HG03135 (cell line): ENCODE measurements around the gene ZNF729.
"Not testable (repeated sequence)": the region's sequence is repeated elsewhere in the genome, so short reads cannot be mapped to it uniquely, and the experiment has no call there.

Experiments used
- ATAC-seq: cut with Tn5 transposase; IDR thresholded peaks from one replicate; pipeline ENCODE4 v1.9.1; 2021; ENCODE audit warnings: mild to moderate bottlenecking, moderate library complexity; ENCODE audit not compliant: unreplicated experiment

Gene ZNF729

DNA sequence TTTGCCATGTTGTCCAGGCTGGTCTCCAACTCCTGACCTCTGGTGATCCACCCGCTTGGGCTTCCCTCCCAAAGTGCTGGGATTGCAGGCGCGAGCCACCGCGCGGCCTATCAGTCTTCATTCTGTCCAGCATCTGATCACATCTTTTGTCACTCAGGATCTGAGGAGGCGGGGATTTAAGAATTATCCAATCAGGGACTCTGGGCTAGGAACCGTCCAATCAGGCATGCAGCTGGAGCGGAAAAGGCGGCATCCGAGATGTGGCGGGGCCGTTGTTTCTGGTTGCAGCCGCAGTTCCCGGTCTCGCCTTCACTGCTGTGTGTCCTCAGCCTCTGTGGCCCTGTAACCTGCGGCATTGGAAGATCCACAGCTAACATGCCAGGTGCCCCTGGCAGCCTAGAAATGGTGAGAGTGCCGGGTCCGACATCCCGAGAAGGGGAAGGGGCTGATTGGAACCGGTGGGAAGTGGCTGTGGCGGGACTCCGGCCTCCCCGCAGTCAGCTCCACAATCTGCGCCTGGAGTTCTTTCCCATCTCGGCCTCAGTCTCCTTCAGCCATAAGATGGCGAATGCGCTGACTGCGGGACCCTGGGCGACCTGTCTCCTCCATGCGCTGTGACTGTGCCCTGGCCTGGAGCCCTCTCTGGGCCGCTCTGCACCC, at the start of gene ZNF729:
Gene ZNF729 (plus strand): TSS at position 291 of the 660 bp plus-strand sequence. CDS start 85 bp downstream, at position 376.
- no peak for ATAC-seq

DNA sequence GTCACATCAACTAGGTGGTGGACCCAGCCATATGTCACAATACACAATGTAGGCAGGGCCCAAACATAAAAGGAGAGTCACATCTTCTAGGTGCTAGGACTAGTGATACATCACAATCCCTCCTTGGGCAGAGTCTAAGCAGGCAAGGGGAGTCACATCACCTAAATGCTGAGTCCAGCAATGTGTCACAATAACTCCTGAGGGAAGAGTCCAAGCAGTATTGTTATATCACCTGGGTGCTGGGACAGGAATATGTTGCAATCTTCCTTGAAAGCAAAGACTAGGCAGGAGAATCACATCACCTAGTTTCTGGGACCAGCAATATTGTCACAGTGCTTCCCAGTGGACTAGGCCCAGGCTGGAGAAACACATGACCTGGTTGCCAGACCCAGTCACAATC, 29.4 kb upstream of the ZNF729 start:
- ATAC-seq = no peak

DNA sequence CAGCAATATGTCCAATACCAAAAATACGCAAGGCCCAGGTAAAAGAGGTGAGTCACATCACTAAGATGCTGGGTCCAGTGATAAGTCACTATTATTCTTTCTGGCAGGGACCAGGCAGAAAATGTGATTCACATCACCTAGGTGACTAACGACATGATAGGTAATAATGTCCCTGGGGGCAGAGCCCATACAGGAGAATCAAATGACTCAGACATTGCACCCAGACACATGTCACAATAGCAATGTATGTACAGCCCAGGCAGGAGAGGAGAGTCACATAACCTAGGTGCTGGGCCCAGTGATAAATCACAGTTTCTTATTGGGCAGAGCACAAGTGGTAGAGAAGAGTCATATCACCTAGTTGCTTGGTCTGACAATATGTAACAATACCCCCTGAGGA, 28.9 kb upstream of the ZNF729 start:
- ATAC-seq = no peak

DNA sequence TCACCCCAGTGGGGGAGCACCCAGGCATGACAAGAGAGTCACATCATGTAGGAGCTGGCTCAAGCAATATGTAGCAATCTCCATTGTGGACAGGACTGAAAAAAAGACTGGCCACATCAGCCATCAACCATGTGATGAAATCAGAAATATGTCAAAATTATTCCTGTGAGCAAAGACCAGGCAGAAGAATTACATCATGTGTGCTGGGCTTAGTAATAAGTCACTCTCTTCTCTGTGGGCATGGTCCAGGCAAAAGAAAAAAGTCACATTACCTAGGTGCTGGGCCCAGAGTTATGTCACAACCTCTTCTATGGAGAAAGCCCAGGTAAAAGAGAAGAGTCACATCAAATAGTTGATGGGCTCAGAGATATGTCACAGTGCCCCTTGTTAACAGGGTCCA, 28.3 kb upstream of the ZNF729 start:
- no peak for ATAC-seq

DNA sequence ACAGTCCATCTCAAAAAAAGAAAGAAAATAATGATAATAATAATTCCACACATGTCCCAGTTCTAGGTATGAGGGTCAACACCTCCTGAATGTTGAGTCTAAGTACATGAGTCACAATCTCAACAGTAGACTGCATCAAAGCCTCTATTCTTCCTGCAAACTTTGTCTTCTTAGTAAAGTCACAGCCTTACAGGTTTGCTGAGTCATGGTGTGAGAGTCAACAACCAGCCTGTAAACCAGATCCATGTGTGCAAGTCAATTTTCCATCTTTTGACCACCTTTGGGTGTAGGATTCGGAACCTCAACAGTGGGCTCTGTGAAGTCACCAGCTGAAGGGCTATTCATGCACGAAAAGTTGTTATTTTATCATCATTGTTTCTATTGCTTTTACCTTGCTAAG, 25.7 kb upstream of the ZNF729 start:
- no peak for ATAC-seq

DNA sequence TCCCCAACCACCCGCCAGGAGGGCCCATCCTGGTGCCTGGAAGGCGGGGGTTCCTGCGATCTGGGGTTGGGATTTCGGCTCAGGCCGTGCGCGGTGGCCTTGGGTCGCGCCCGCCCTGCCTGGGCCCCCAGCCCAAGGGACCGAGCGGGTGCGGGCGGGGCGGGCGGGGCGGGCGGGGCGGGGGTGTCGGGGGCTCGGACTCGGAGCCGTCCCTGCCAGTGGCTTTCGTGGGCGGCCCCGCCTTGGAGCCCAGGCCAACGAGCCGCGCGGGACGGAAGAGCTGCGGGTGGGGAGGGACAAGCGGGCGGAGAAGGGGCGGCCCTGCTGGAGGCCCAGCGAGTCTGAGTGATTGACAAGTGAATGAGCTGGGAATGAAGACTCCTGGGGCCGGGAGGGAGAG, 24.6 kb upstream of the ZNF729 start:
- no peak for ATAC-seq

DNA sequence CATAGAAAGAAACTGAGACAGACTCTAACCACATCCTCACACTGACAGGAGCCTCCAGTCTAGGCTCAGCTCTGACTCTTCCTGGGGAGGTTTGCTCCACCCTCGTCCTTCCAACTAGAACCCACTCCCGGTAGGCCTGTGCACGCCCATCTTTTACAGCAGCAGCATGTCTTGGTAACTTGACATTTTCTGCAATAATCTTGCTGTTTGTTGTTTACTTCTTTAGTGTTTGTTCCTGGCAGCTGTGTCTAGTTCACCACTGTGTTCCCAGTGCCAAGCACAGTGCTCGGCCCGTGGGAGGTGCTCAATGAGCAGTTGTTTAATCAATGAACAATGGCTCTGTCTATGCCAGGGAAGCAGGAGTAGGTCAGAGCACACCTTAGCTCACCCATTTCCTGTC, 23.1 kb upstream of the ZNF729 start:
- ATAC-seq = no peak

DNA sequence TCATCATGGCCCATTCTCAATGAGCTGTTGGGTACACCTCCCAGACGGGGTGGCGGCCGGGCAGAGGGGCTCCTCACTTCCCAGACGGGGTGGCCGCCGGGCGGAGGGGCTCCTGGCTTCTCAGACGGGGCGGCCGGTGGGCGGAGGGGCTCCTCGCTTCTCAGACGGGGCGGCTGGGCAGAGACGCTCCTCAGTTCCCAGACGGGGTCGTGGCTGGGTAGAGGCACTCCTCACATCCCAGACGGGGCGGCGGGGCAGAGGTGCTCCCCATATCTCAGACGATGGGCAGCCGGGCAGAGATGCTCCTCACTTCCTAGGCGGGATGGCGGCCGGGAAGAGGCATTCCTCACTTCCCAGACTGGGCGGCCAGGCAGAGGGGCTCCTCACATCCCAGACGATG, 35.3 kb downstream of the ZNF729 start:
- ATAC-seq = not testable (repeated sequence)

DNA sequence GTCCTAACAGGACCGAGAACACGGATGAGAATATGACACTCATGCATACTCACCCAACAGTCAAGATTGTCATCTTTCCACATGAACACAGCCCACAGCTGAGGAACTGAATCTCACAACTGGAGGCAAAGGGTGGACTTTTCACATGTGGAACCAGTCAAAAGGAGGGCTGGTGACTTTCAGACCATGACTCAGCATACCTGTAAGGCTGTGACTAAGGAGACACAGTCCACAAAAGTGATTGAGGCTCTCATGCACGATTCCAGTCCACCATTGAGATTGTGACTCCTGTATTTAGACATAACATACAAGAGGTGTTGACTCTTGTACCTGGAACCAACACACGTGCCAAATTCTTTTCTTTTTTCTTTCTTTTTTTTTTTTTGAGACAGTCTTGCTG, 40.0 kb downstream of the ZNF729 start:
- no peak for ATAC-seq

DNA sequence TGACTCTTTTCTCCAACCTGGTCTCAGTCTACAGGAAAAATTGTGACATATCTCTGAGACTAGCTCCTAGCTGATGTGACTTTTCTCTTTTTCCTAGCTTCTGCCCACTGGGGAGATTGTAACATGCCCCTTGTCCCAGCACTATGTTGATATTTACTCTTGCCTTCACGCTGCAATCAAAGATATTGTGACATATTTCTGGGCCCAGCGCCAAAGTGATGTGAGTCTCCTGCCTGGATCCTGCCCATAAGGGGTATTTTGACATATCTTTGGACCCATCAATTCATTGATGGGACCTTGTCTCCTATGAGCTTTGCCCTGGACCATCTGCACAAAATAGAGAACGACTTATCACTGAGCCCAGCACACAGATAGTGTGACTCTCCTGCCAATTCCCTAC, 41.1 kb downstream of the ZNF729 start:
- ATAC-seq = no peak

DNA sequence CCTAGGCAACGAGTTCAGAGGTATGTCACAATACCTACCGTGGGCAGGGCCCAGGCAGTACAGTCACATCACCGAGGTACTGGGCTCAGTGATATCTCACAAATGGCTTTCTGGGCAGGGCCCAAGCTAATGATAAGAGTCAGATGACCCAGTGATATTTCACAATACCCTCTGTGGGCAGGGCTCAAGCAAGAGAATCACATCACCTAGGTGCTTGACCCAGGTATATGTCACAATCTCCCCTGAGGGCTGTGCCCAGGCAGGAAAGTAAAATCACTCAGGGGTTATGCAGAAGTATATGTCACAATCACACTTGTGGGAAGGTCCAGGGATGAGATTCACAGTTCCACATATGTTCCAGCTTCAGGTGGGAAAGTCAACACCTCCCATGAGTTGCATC, 45.3 kb downstream of the ZNF729 start:
- no peak for ATAC-seq

DNA sequence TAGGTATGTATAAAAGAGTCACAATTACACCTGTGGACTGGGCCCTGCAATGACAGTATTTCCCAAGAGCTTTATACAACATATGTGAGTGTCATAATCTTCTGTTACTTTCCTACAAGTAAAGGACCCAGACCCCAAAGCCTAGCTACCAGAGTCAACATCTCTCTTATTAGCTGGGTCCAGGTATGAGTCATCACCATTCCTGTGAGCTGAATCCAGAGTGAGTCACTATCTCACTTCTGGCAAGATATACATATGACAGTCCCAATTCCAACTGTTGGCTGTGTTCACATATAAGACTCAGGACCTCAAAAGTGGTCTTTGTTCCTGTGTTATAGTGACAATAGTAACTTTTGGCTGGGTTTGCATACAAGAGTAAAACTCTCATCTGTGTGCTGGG, 46.7 kb downstream of the ZNF729 start:
- ATAC-seq = no peak

DNA sequence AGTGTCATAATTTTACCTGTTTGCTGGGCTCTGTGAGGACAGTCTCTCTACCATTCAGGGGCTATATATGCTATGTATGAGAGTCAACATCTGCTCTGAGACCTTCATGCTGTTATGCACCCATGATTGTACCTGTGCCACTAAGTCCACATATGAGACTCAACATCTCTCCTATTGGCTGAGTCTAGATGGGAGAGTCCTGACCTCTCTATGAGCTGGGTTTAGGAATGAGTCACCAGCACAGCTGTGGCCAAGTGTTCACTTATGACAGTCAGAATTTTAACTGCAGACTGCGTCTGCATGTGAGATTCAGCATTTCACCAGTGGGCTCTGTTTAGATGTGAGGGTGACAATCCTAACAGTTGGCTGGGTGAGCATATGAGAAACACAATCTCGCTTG, 49.5 kb downstream of the ZNF729 start:
- ATAC-seq = no peak

DNA sequence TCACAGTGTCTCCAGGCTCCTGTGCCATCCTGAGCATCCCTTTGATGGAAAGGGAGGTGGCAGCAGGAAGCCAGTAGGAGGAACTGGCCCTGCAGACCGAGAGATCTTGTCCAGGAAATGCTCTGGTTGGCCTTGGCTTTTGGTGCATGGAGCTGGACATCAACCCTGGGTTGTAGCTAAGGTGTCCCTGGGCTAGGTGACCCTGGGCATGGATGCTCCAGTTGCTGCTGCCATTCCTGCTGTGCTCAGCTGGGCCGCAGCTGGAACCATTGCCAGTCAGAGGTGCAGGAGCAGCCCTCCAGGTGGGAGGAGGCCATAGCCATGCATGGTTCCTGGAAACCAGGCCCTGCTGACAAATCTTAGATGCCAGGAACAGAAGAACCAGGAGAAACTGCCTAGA, 68.4 kb downstream of the ZNF729 start:
- ATAC-seq = no peak
